GM23338 (cell line): Measurements from ENCODE around the gene SLCO3A1. TPM values are rescaled to one million over a fixed set of nuclear protein-coding genes. Genes with fewer than 3 reads are reported as not detected.

Source experiments
- ATAC-seq: fragments of 200-7000 bp; cut with Tn5 transposase; 3 replicates; pipeline ENCODE4 v1.9.1; 2020
- DNase-seq: peaks from one replicate; pipeline ENCODE4 v3.0.0-alpha.2; 2015; ENCODE audit warnings: low spot score
- H2AFZ ChIP-seq: fragments of 200-600 bp; sonication (generic); 2 replicates; pipeline ENCODE4 v1.8.0; 2016; ENCODE audit warnings: antibody characterized with exemption, mild to moderate bottlenecking, moderate library complexity
- H3F3A ChIP-seq: fragments of 200-600 bp; sonication (generic); replicated peaks from 2 replicates; pipeline ENCODE4 v1.8.0; 2017; ENCODE audit warnings: antibody characterized with exemption, mixed run types, low read depth
- H3K27ac ChIP-seq: fragments of 200-600 bp; sonication (generic); 2 replicates; pipeline ENCODE4 v1.6.1; 2016; ENCODE audit warnings: low read depth
- H3K27me3 ChIP-seq: fragments of 200-600 bp; sonication (generic); 2 replicates; pipeline ENCODE4 v1.8.0; 2016; ENCODE audit warnings: mild to moderate bottlenecking, mixed run types, moderate library complexity; ENCODE audit not compliant: insufficient read depth
- H3K36me3 ChIP-seq: fragments of 200-600 bp; sonication (generic); 2 replicates; pipeline ENCODE4 v1.8.0; 2016; ENCODE audit warnings: mild to moderate bottlenecking; ENCODE audit not compliant: insufficient read depth
- H3K4me1 ChIP-seq: fragments of 200-600 bp; sonication (generic); 2 replicates; pipeline ENCODE4 v1.8.0; 2016; ENCODE audit warnings: mild to moderate bottlenecking, moderate library complexity; ENCODE audit not compliant: insufficient read depth
- H3K4me2 ChIP-seq: fragments of 200-600 bp; sonication (generic); 2 replicates; pipeline ENCODE4 v1.7.1; 2017; ENCODE audit warnings: mixed run types
- H3K4me3 ChIP-seq: fragments of 200-600 bp; sonication (generic); 2 replicates; pipeline ENCODE4 v1.6.1; 2016; ENCODE audit warnings: mixed run types
- H3K79me2 ChIP-seq: fragments of 200-600 bp; sonication (generic); replicated peaks from 2 replicates; pipeline ENCODE4 v1.8.0; 2017; ENCODE audit warnings: mild to moderate bottlenecking; ENCODE audit not compliant: insufficient read depth
- H3K9me2 ChIP-seq: fragments of 200-600 bp; sonication (generic); 2 replicates; pipeline ENCODE4 v1.8.0; 2017; ENCODE audit not compliant: insufficient read depth
- H4K20me1 ChIP-seq: fragments of 200-600 bp; sonication (generic); replicated peaks from 2 replicates; pipeline ENCODE4 v1.8.0; 2017; ENCODE audit warnings: mild to moderate bottlenecking; ENCODE audit not compliant: insufficient read depth
- H3K27ac Mint-ChIP-seq: 2 replicates; pipeline ENCODE4 v1.8.0; 2020; ENCODE audit warnings: inconsistent platforms, mild to moderate bottlenecking, moderate library complexity, mixed read lengths
- H3K27me3 Mint-ChIP-seq: 3 replicates; pipeline ENCODE4 v1.8.0; 2022; ENCODE audit warnings: low read depth, mild to moderate bottlenecking, moderate library complexity, mixed read lengths, inconsistent platforms; ENCODE audit not compliant: insufficient read depth, poor library complexity
- H3K36me3 Mint-ChIP-seq: 3 replicates; pipeline ENCODE4 v1.8.0; 2021; ENCODE audit warnings: low read depth, mild to moderate bottlenecking, inconsistent platforms, moderate library complexity, mixed read lengths
- H3K4me1 Mint-ChIP-seq: 3 replicates; pipeline ENCODE4 v1.8.0; 2020; ENCODE audit warnings: mild to moderate bottlenecking, inconsistent platforms, mixed read lengths
- H3K4me3 Mint-ChIP-seq: 3 replicates; pipeline ENCODE4 v1.8.0; 2021; ENCODE audit warnings: moderate library complexity, mild to moderate bottlenecking, inconsistent platforms, mixed read lengths
- H3K9me3 Mint-ChIP-seq: 3 replicates; pipeline ENCODE4 v1.8.0; 2020; ENCODE audit warnings: moderate library complexity, mild to moderate bottlenecking, inconsistent platforms, mixed read lengths
- CREB1 ChIP-seq: fragments of 250-450 bp; sonication (Bioruptor Pico); IDR thresholded peaks from 2 replicates; pipeline ENCODE4 v1.5.0; 2020; ENCODE audit warnings: low read depth, mild to moderate bottlenecking, moderate library complexity
- CTCF ChIP-seq, 2 experiments: fragments of 200-600 bp in 1 of 2; sonication (generic) in 1 of 2; conservative IDR thresholded peaks; 2 replicates each; pipeline versions ENCODE4 v1.5.1 to v1.6.1; 2016 to 2017; ENCODE audit warnings: antibody characterized with exemption in 2 of 2, low read depth in 2 of 2, mild to moderate bottlenecking in 2 of 2, moderate library complexity in 1 of 2
- ETS1 ChIP-seq: IDR thresholded peaks from 2 replicates; pipeline ENCODE4 v1.6.1; 2016; ENCODE audit warnings: antibody characterized with exemption
- EZH2 ChIP-seq: fragments of 200-600 bp; sonication (generic); IDR thresholded peaks from one replicate; pipeline ENCODE4 v1.8.0; 2017; ENCODE audit warnings: antibody characterized with exemption, mild to moderate bottlenecking, low read depth; ENCODE audit not compliant: unreplicated experiment
- EZH2phosphoT487 ChIP-seq: fragments of 200-600 bp; sonication (generic); IDR thresholded peaks from one replicate; pipeline ENCODE4 v1.8.1; 2018; ENCODE audit warnings: antibody characterized with exemption; ENCODE audit not compliant: unreplicated experiment
- JUNB ChIP-seq: IDR thresholded peaks from one replicate; pipeline ENCODE4 v1.6.1; 2016; ENCODE audit warnings: antibody characterized with exemption; ENCODE audit not compliant: unreplicated experiment
- NANOG ChIP-seq: IDR thresholded peaks from 2 replicates; pipeline ENCODE4 v1.6.1; 2016; ENCODE audit warnings: antibody characterized with exemption, borderline replicate concordance
- POLR2AphosphoS5 ChIP-seq: IDR thresholded peaks from 2 replicates; pipeline ENCODE4 v1.6.1; 2016; ENCODE audit warnings: antibody characterized with exemption, low read depth
- STAT1 ChIP-seq: IDR thresholded peaks from one replicate; pipeline ENCODE4 v1.6.1; 2016; ENCODE audit warnings: antibody characterized with exemption; ENCODE audit not compliant: unreplicated experiment
- ZNF114 ChIP-seq: fragments of 250-450 bp; sonication (Bioruptor Pico); IDR thresholded peaks from 2 replicates; pipeline ENCODE4 v1.5.0; 2020; ENCODE audit warnings: mild to moderate bottlenecking, moderate library complexity
- ZNF331 ChIP-seq: fragments of 250-450 bp; sonication (Bioruptor Pico); IDR thresholded peaks from 2 replicates; pipeline ENCODE4 v1.5.0; 2020; ENCODE audit warnings: low read depth, mild to moderate bottlenecking, moderate library complexity
- ZNF462 ChIP-seq: fragments of 250-450 bp; sonication (Bioruptor Pico); IDR thresholded peaks from 2 replicates; pipeline ENCODE4 v1.5.0; 2020; ENCODE audit warnings: mild to moderate bottlenecking, moderate library complexity
- polyA plus RNA-seq: library from polyadenylated mRNA; unstranded; fragments of >200 nt; fragmentation: Nextera tagmentation; extraction: Ambion mirVana; gene quantifications from 2 replicates; pipeline ENCODE4 v1.2.1, GENCODE V29; 2016
- total RNA-seq: library from RNA; depleted of rRNA; stranded (reverse); fragments of >200 nt; shearing (Covaris generic); gene quantifications from 2 replicates; pipeline ENCODE4 v1.2.3, GENCODE V29; 2014
- TF ChIP-seq, protein P1 (sequence below): IDR thresholded peaks from one replicate; pipeline ENCODE4 v1.6.1; 2018; ENCODE audit warnings: antibody characterized with exemption; ENCODE audit not compliant: unreplicated experiment

SLCO3A1 gene
- total and polyA plus RNA-seq, 2 experiments from 2014 or later = 7.3 to 9.4 TPM

DNA sequence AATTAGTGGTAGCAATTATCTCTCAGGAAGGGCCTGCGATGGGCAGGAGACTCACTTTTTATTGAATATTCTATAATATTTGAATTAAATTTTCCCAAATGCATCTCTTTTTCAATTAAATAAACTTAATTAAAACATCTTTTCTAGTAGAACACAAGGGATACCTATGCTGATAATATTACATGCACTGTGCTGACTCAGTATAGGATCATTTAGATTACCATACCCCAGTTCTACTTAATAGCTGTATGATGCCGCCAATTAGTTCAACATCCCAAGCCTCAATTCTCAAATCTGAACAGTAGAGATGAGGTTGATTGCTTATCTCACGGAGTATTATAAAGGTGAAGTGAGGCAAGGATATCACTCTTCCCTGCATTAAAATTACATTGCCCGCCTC lies 149.2 kb downstream of the SLCO3A1 start:
- DNase-seq = no peak
- H3K27me3 Mint-ChIP-seq = peaks cover 5% of the 10 kb centered on the region
- H3K4me2 ChIP-seq = no peak overlapping the region
- ATAC-seq = no peak
- H3K4me3 ChIP-seq = no peak overlapping the region
- 0 out of 3 replicates have a peak, but pooled peaks cover 2% of the 10 kb centered on the region for H3K9me3 Mint-ChIP-seq
- no peaks in the 10 kb centered on the region for H3K9me2 ChIP-seq
- H3K79me2 ChIP-seq = peaks cover 4% of the 10 kb centered on the region; the same call in 1 of the 2 replicates
- H4K20me1 ChIP-seq = no peaks in the 10 kb centered on the region
- no peak overlapping the region for H2AFZ ChIP-seq
- no peaks in the 10 kb centered on the region for H3K27me3 ChIP-seq
- no peak overlapping the region for H3K4me3 Mint-ChIP-seq
- peaks cover 48% of the 10 kb centered on the region for H3K4me1 ChIP-seq
- H3K36me3 ChIP-seq = no peaks in the 10 kb centered on the region
- no peak overlapping the region for H3K27ac ChIP-seq
- TF ChIP-seq EZH2phosphoT487 = no peak
- TF ChIP-seq POLR2AphosphoS5 = no peak
- no peak for TF ChIP-seq ZNF114
- no peak for TF ChIP-seq STAT1
- TF ChIP-seq CREB1 (CRISPR knock-in tag) = no peak
- no peak for TF ChIP-seq NANOG
- TF ChIP-seq JUNB = no peak
- no peak for TF ChIP-seq EZH2
- TF ChIP-seq ZNF331 (CRISPR knock-in tag) = no peak
- TF ChIP-seq, protein P1, sequence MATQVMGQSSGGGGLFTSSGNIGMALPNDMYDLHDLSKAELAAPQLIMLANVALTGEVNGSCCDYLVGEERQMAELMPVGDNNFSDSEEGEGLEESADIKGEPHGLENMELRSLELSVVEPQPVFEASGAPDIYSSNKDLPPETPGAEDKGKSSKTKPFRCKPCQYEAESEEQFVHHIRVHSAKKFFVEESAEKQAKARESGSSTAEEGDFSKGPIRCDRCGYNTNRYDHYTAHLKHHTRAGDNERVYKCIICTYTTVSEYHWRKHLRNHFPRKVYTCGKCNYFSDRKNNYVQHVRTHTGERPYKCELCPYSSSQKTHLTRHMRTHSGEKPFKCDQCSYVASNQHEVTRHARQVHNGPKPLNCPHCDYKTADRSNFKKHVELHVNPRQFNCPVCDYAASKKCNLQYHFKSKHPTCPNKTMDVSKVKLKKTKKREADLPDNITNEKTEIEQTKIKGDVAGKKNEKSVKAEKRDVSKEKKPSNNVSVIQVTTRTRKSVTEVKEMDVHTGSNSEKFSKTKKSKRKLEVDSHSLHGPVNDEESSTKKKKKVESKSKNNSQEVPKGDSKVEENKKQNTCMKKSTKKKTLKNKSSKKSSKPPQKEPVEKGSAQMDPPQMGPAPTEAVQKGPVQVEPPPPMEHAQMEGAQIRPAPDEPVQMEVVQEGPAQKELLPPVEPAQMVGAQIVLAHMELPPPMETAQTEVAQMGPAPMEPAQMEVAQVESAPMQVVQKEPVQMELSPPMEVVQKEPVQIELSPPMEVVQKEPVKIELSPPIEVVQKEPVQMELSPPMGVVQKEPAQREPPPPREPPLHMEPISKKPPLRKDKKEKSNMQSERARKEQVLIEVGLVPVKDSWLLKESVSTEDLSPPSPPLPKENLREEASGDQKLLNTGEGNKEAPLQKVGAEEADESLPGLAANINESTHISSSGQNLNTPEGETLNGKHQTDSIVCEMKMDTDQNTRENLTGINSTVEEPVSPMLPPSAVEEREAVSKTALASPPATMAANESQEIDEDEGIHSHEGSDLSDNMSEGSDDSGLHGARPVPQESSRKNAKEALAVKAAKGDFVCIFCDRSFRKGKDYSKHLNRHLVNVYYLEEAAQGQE = no peak
- TF ChIP-seq CTCF (conservative IDR thresholded peaks at IDR 0.05; ENCODE audit: low read depth in 2 of 2) = no peak
- no peak for TF ChIP-seq ZNF462 (CRISPR knock-in tag)
- TF ChIP-seq ETS1 = no peak
- H3K27ac Mint-ChIP-seq = no peak overlapping the region
- H3F3A ChIP-seq = no peaks in the 10 kb centered on the region
- peaks cover 42% of the 10 kb centered on the region for H3K4me1 Mint-ChIP-seq
- H3K36me3 Mint-ChIP-seq = no peaks in the 10 kb centered on the region
